ENCODE results near the gene SLC2A6.

SLC2A6 gene

DNA sequence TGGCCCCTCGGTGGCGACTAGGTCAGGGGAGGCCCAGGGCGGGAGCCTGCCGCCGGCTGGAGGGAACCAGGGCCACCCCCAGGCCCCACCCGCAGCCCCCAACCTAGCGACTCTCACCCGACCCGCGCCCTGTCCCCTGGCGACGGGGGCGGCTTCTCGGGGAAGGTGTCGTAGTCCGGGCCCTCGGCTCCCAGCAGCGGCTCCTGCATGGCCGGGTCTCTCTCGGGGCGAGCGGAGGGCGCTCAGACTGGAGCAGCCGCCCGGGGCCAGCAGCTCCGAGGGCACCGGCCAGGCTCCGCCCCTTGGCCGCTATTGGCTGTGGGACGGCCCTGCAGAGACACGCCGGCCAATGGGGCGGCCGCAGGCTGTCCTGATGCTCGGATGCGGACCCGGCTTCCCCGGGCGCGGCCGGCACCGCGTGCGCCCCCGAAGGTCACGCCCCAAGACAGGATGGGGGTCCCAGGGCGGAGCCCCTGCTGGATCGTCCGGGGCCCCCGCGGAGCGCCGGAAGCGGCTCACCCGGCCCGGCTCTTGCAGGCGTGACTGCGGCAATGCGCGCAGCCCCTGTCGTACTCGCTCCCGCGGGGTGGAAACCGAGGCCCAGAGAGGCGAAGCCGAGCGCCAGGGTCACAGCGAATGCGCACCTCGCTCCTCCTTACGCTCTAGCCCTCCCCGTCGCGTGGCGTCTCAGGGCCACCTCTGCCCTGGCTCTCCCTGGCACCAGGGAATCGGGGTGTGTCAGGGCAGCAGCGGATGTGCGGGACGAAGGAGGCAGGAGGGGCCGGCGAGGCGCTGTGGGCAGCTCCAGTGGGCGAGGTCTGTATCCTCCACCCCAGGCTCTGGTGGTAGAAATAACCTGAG lies at the start of gene SLC2A6:
Gene SLC2A6 (minus strand): TSS at position 249 of the 861 bp plus-strand sequence. CDS start 40 bp downstream, at position 209.
- DNase-seq: peak; percentile 95

GRCh38 chr9:133528001-133528875 lies 49.3 kb upstream of the SLC2A6 start:
- no peak for DNase-seq

GRCh38 chr9:133527444-133527920 lies 48.6 kb upstream of the SLC2A6 start:
- DNase-seq: no peak

DNA sequence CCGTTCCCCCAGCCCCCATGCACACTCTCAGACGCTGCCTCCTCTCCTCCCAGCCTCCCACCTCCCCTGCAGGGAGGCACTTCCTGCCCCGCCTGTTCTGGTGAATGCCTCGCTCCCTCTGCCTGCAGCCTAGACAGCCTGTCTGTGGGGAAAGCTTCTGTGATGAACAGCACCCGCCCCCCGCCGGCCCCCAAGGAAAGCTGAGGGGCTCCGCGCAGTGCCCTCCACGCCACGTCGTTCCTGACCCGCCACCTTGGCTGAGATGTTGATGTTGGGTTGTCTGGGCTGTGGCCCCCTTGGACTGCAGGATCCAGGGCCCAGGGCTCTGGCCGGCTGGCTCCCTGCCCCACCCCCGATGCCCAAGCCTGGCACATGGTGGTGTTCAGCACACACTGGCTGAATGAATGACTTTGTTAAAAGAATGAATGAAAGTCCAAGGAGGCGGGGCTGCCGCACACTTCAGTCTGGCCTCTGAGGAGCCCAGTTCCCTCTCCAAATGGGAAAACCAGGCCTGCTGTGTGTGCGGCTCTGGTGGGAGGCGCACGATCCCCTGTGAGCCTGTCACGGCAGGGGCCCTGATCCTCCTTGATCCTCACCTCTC lies 47.9 kb upstream of the SLC2A6 start:
- DNase-seq: peak; percentile 81

DNA sequence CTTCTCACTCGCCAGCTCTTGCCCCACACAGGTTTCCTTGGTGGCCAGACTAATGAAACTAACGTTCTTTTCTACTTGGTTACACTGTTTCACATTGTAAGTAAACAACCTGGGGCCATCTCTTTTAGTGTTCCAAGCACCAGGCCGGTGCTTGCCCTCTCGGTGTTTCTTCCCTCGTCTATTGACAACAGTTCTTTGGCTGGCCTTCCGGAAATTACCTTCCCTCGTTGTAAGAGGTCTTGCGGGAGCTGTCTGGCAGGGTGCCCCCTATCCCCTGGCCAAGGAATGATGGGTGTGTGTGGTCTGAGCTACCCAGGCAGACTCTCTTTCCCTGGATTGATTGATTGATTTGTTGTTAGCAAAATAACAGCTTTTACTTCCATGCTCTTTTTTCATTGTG lies 46.8 kb upstream of the SLC2A6 start:
- DNase-seq: no peak

DNA sequence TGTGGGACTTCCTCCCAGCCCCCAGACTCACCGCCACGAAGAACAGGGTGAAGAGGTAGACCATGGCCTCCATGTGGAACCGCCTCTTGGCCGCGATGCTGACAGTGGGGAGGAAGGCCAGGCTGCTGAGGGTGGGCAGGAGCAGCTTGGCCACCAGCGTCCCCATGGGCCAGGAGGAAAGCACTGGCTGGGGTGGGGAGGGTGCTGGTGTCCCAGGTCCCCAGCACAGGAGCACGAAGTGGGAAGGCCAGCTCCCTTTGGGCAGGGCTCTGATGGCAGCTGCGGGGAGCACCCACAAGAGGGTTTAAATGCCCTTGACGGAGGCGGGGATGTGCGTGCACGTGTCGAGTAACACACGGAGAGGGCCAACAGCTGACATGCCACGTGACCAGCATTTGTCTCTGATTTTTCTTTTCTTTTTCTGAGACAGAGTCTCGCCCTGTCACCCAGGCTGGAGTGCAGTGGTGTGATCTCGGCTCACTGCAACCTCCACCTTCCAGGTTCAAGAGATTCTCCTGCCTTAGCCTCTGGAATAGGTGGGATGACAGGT lies 45.9 kb upstream of the SLC2A6 start, which contains the start of gene MYMK:
Gene MYMK (minus strand): TSS at position 281 of the 550 bp plus-strand sequence. CDS start 115 bp downstream, at position 166.
- DNase-seq: no peak

DNA sequence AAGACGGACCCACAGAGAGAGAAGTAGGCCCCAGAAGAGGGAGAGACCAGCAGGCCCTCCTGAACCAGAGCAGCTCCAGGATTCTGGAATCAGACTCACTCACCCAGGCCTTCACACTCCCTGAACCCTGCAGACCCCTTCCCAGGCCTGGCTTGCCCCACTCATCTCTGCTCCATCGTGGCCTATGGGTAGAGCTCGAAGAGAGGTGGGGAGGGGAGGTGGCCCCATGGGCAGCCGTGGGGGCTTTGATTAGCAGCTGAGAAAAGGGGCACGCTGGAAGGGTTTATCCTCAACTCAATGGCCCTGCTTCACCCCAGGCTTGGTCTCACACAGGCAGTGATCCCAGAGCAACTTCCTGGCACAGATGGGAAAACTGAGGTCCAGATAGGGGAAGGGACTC lies 45.2 kb upstream of the SLC2A6 start:
- DNase-seq: no peak

DNA sequence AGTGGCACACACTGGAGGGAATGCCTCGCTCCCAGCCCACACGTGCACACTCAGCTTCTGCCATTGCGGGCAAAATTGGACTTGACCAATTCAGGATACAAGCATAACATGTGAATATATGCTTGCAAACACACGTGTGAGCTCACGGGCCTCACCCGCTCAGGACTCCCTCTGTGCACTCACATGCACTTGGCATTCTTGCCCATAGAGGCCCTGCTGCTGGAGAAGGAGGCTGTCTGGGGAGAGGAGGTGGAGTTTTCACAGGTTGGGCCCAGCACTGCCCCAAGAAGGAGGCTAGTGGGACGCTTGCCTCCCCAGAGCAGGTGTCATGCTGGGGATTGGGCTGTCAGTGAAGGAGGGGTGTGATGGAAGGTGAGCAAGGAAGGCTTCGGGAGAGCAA lies 44.2 kb upstream of the SLC2A6 start:
- DNase-seq: no peak

- no peak for DNase-seq
Measured at GRCh38 chr9:133522073-133522910, 43.4 kb upstream of the SLC2A6 start.

DNA sequence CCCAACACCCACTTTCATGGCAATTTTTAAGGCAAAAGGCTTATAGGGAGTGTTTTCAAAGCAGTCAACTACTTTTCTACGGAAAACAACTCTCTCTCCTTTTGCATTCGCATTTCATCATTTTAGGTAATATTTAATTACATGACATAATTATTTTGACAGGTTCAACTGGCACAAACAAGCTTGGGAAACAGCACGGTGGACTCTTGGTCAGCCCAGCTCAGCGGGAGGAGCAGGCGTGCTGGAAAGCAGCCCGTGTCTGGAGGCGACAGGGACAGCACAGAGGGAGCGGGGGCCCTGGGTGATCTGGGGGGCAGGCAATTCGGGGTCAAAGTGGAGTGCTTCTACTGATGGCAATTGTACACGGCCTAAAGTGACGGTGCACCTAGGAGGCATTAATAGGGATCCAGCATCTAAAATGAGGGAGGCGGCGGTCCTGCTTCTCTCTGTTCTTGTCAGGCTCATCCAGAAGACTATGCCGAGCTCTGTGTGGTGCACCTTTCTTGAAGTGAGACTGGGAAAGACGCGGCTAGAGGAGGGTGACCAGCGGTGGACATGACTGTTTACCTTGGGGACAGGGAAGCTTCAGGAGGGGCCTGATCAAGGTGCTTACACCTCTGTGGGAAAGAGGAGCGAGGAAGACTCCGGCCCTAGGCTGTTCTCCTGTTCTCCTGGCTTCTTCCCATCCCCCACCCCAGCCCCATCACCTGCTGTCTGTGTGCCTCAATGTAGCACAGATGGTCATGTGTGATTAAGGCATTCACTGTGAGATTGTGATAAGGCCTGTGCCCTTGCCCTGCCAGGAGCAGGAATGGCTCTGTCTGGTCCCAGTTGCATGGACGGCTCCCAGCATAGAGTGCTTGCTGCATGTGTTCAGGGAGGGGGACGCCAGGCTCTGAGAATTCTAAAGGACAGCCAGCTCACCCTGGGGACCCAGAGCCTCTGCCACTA lies 42.5 kb upstream of the SLC2A6 start:
- no peak for DNase-seq

- DNase-seq: no peak
Measured at GRCh38 chr9:133520121-133520835, 41.4 kb upstream of the SLC2A6 start.

DNA sequence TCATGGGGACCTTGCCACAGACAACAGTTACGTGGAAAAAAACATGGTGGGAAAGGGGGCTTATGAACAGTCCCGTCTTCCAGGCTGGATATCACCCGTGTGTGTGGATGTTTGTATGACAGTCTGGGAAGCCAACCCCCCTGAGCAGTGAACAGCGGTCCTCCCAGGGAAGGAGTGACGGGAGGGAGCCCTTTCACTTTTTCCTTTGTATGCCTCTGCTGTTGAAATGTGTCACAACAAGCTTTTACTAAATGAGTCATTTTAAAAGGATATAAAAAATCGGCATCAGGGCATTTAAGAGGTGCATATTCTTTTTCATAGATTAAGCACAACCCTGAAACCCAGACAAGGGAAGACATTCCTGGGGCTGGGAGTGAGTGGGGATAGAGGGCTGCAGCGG lies 40.8 kb upstream of the SLC2A6 start:
- DNase-seq: no peak

GRCh38 chr9:133518706-133519449 lies 40.0 kb upstream of the SLC2A6 start:
- DNase-seq: no peak

- no peak for DNase-seq
Measured at GRCh38 chr9:133518200-133518599, 39.3 kb upstream of the SLC2A6 start.

GRCh38 chr9:133517711-133518110 lies 38.8 kb upstream of the SLC2A6 start:
- DNase-seq: no peak

- no peak for DNase-seq
Measured at GRCh38 chr9:133516961-133517350, 38.1 kb upstream of the SLC2A6 start.

DNA sequence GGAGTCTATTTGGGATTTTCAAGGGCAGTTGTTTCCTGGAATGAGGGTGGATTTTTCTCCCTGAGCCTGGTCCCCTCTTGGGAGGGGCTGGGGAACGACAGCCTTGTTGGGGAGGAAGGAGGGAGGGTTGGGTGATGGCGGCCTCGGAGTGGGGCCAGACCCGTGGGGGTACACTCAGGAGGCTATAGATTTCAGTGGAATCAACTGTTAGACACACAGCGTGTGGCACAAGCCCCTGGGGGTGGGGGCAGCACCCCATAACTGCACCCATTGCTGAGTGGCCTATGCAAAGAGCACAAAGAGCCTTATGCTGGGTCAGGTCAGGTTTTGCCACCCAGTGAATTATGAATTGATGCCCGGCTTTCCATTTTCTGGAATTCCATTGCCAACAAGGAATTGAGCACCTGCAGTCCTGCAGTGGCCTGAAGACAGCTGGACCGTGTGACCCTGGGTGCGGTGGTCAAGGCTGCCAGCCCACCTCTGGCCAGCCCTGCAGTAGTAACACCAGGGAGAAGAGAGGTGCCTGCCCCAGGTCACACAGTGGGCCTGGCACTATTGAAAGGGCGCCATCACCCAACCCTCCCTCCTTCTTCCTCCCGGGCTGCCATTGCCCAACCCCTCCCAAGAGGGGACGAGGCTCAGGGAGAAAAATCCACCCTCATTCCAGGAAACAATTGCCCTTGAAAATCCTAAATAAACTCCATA lies 37.5 kb upstream of the SLC2A6 start:
- DNase-seq: no peak

GRCh38 chr9:133515615-133516255 lies 36.8 kb upstream of the SLC2A6 start:
- no peak for DNase-seq

All from islet precursor cell (in vitro differentiated cells).